Activated CD8-positive, alpha-beta memory T cell treated with anti-CD3 and anti-CD28 coated beads, Interleukin-2, amount 50 U/mL, for 24 hours (primary cell): ENCODE results near the gene KCNIP4.

Experiments used
- DNase-seq: peaks from one replicate; pipeline ENCODE4 v3.0.0-alpha.2; 2020; ENCODE audit errors: extremely low read depth

Gene KCNIP4

GRCh38 chr4:21763855-21764254, 184.7 kb downstream of the KCNIP4 start:
- DNase-seq = no peak

GRCh38 chr4:21757248-21757647, 191.3 kb downstream of the KCNIP4 start:
- DNase-seq = no peak

GRCh38 chr4:21753084-21753760, 195.3 kb downstream of the KCNIP4 start:
- no peak for DNase-seq

GRCh38 chr4:21752616-21753015, 196.0 kb downstream of the KCNIP4 start:
- DNase-seq = no peak

GRCh38 chr4:21749924-21750323, 198.6 kb downstream of the KCNIP4 start:
- no peak for DNase-seq

- DNase-seq = no peak
These were observed 199.2 kb downstream of the KCNIP4 start for GRCh38 chr4:21749412-21749811.

GRCh38 chr4:21744046-21744445, 204.5 kb downstream of the KCNIP4 start:
- no peak for DNase-seq

- no peak for DNase-seq
These were observed 206.2 kb downstream of the KCNIP4 start for GRCh38 chr4:21742326-21742725.

GRCh38 chr4:21738821-21739220, 209.8 kb downstream of the KCNIP4 start:
- no peak for DNase-seq

- no peak for DNase-seq
These were observed 212.7 kb downstream of the KCNIP4 start for GRCh38 chr4:21735866-21736265.

GRCh38 chr4:21733894-21734630, 214.5 kb downstream of the KCNIP4 start:
- DNase-seq = no peak

GRCh38 chr4:21728304-21728703, 220.3 kb downstream of the KCNIP4 start:
- DNase-seq = no peak

- DNase-seq = no peak
These were observed 222.2 kb downstream of the KCNIP4 start for GRCh38 chr4:21726255-21726815.

GRCh38 chr4:21722157-21722839, 226.3 kb downstream of the KCNIP4 start:
- DNase-seq = no peak

- no peak for DNase-seq
These were observed 232.0 kb downstream of the KCNIP4 start for GRCh38 chr4:21716531-21716930.

- no peak for DNase-seq
These were observed 238.3 kb downstream of the KCNIP4 start for GRCh38 chr4:21710179-21710835.

- no peak for DNase-seq
These were observed 238.8 kb downstream of the KCNIP4 start for GRCh38 chr4:21709761-21710160.

GRCh38 chr4:21709031-21709430, 239.5 kb downstream of the KCNIP4 start:
- DNase-seq = no peak

- DNase-seq = no peak
These were observed 249.1 kb downstream of the KCNIP4 start for GRCh38 chr4:21699446-21699845.

GRCh38 chr4:21697583-21697982, 251.0 kb downstream of the KCNIP4 start:
- DNase-seq = no peak

- no peak for DNase-seq
These were observed 253.4 kb downstream of the KCNIP4 start for GRCh38 chr4:21695141-21695540.

- DNase-seq = no peak
These were observed 256.3 kb downstream of the KCNIP4 start for GRCh38 chr4:21692241-21692640.
